ENCODE measurements around the gene AURKA.

DNA sequence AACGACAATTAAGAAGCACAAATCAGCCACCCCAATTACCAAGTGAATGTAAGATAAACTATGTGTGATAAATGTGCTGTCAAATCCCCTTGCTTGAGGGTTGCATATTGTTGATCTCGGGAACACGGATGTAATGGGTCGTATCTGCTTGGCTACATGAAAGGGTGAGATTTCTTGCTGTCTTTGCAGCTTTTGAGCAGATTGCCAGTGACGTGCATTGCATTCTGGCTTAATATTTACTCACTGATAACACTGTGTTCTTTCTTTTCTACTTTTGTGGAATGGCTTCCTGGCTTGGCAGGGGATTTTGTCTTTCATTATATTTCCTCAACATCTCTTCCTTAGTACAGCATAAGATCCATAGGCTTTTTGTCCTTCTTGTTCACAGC lies 43.7 kb downstream of the AURKA start:
- TF ChIP-seq CTCF (conservative IDR thresholded peaks at IDR 0.05; ENCODE audit: low read length) (no peak), EZH2phosphoT487 (IDR thresholded peaks at IDR 0.05; ENCODE audit: borderline replicate concordance) (no peak)

Measured in Loucy (cell line).